Upper lobe of right lung (tissue), 1 donor: ENCODE data around the gene FUZ. TPM values are rescaled to one million over a fixed set of nuclear protein-coding genes. Genes with fewer than 3 reads are reported as not detected.
A peak's percentile ranks its signal among the peaks of the same experiment; 100 is the strongest.

Experiments used
- ATAC-seq: fragments of 200-7000 bp; cut with Tn5 transposase; one replicate; pipeline ENCODE4 v1.9.1; 2020; ENCODE audit warnings: mild to moderate bottlenecking, moderate library complexity
- DNase-seq: peaks from one replicate; pipeline ENCODE4 v3.0.0-alpha.2; 2020
- H3K27ac ChIP-seq: fragments of 200-600 bp; one replicate; pipeline ENCODE4 v1.8.0; 2022
- H3K27me3 ChIP-seq: fragments of 200-600 bp; one replicate; pipeline ENCODE4 v1.8.0; 2022; ENCODE audit warnings: mild to moderate bottlenecking
- H3K36me3 ChIP-seq: fragments of 200-600 bp; one replicate; pipeline ENCODE4 v1.8.0; 2022
- H3K4me1 ChIP-seq: fragments of 200-600 bp; one replicate; pipeline ENCODE4 v1.8.0; 2022
- H3K4me3 ChIP-seq: fragments of 200-600 bp; one replicate; pipeline ENCODE4 v1.8.0; 2022; ENCODE audit warnings: mild to moderate bottlenecking
- H3K9me3 ChIP-seq: fragments of 200-600 bp; one replicate; pipeline ENCODE4 v1.8.0; 2022
- intact Hi-C: fragments of 100-400 bp; cut with DNase I; formaldehyde crosslinking; loops from one replicate; pipeline ENCODE4 v1.11.0; 2022
- total RNA-seq: library from RNA; stranded (reverse); fragmentation: NEBNext Ultra II Directional; extraction: Animal tissue kit (Norgen Biotek cat#: 25700); gene quantifications from one replicate; pipeline ENCODE4 v1.2.1, GENCODE V29; 2021
- TF ChIP-seq, protein P1 (sequence below): fragments of 200-600 bp; IDR thresholded peaks from one replicate; pipeline ENCODE4 v1.8.0; 2022; ENCODE audit warnings: antibody characterized with exemption
- donor health status: DM: no; HTN: yes; CAD: no; lungs with severe emphysema.

Gene FUZ
- total RNA-seq, 1 donor from 2014 or later = 20.1 TPM

DNA sequence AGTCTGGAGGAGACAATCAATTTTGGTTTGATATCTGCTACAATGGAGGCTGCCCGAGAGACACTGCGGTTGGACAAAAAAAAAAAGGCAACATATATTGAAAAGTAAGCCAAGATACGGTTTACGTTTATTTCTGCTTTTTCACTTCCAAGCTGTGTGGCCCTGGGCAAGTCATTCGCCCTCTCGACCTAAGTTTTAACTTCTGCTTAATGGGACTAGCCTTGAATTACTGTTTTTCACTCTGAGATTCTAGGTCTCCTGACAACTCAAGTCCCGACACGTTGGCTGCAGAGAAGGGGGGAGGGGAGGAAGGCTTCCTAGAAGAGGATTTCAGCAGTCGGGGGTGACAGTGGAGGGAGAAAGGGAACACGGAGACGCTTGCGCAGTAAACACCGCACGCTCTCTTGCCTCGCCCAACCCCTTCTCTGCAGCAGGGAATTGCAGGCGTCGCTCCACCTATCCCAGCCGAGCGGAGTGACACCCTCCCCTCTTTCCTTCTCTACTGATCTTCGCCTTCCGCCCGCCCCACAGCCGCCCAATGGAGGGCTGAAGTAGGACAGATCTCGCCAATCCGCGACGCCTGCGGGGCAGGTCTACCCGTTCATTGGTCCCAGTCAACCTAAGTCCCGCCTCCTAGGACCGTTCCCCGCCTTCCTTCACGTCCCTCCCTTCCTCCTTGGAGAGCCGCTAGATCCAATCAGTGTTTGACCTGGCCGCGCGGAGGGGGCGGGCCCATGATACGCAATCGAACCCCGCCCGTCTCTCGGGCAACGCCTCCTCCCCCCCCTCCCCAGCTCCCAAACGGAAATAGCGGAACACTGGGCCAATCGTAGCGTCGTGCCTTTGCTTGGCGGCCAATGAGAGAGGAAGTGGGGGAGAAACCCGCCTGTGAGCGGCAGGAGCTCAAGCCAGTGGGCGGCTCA lies 46.8 kb downstream of the FUZ start:
- TF ChIP-seq, protein P1, sequence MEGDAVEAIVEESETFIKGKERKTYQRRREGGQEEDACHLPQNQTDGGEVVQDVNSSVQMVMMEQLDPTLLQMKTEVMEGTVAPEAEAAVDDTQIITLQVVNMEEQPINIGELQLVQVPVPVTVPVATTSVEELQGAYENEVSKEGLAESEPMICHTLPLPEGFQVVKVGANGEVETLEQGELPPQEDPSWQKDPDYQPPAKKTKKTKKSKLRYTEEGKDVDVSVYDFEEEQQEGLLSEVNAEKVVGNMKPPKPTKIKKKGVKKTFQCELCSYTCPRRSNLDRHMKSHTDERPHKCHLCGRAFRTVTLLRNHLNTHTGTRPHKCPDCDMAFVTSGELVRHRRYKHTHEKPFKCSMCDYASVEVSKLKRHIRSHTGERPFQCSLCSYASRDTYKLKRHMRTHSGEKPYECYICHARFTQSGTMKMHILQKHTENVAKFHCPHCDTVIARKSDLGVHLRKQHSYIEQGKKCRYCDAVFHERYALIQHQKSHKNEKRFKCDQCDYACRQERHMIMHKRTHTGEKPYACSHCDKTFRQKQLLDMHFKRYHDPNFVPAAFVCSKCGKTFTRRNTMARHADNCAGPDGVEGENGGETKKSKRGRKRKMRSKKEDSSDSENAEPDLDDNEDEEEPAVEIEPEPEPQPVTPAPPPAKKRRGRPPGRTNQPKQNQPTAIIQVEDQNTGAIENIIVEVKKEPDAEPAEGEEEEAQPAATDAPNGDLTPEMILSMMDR = no peak
- DNase-seq = peak; percentile 99
- ATAC-seq = peak; percentile 95
- peak overlapping the region; percentile 77 for H3K4me3 ChIP-seq
- H3K27ac ChIP-seq = peak overlapping the region; percentile 88
- intact Hi-C loops = no loop called here
- no peaks in the 10 kb centered on the region for H3K27me3 ChIP-seq
- H3K36me3 ChIP-seq = no peaks in the 10 kb centered on the region
- no peaks in the 10 kb centered on the region for H3K9me3 ChIP-seq
- H3K4me1 ChIP-seq = peaks cover 16% of the 10 kb centered on the region

DNA sequence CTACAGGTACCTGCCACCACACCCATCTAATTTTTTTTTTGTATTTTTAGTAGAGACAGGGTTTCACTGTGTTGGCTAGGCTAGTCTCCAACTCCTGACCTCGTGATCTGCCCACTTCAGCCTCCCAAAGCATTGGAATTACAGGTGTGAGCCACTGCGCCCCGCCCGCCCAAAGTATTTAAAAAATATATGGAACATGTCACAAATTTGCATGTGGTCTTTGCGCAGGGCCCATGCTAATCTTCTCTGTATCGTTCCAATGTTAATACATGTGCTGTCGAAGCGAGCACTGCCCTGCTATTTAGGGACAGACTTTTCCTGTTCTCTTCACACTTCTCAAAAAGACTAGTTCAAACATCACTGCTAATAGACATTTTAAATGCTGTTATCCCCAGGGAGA lies 48.8 kb downstream of the FUZ start:
- TF ChIP-seq, protein P1 = no peak
- ATAC-seq (no peak), DNase-seq (no peak)
- H3K36me3 ChIP-seq = no peaks in the 10 kb centered on the region
- H3K9me3 ChIP-seq = no peaks in the 10 kb centered on the region
- no peaks in the 10 kb centered on the region for H3K27me3 ChIP-seq
- H3K4me3 ChIP-seq = no peak overlapping the region
- peaks cover 16% of the 10 kb centered on the region for H3K4me1 ChIP-seq
- intact Hi-C loops = no loop called here
- H3K27ac ChIP-seq = no peak overlapping the region

DNA sequence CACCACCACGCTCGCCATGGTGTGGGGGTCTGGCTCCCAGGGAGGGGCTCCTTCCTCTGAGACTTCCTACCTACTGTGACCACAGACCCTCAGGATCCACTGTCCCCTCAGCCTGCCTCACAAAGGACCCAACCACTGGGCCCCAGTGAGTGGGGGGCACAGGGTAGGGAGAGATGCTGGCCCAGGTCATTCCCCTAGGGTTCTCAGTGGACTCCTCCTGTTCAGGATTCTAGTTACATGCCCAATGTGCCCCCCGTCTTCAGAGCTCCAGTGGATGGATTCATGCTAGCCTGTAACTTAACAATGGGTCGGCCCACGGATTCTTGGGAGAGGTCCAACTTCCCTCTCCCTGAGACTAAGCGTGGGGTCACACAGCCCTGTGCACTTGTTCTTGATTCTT lies 49.9 kb downstream of the FUZ start, which contains the start of gene TSKS:
TSKS (minus strand) TSS at position 77 of the 400 bp plus-strand sequence; CDS start at position 18, 59 bp downstream.
- Histone ChIP-seq H3K4me1 (peaks cover 9% of the 10 kb centered on the region), H3K27ac (no peak within 1 kb of the TSS), H3K4me3 (no peak within 1 kb of the TSS), H3K27me3 (no peaks in the 10 kb centered on the region), H3K9me3 (no peaks in the 10 kb centered on the region), H3K36me3 (no peaks in the 10 kb centered on the region)
- no peak for ATAC-seq
- intact Hi-C loops = no loop called here
- TF ChIP-seq, protein P1 = no peak
- DNase-seq = no peak

DNA sequence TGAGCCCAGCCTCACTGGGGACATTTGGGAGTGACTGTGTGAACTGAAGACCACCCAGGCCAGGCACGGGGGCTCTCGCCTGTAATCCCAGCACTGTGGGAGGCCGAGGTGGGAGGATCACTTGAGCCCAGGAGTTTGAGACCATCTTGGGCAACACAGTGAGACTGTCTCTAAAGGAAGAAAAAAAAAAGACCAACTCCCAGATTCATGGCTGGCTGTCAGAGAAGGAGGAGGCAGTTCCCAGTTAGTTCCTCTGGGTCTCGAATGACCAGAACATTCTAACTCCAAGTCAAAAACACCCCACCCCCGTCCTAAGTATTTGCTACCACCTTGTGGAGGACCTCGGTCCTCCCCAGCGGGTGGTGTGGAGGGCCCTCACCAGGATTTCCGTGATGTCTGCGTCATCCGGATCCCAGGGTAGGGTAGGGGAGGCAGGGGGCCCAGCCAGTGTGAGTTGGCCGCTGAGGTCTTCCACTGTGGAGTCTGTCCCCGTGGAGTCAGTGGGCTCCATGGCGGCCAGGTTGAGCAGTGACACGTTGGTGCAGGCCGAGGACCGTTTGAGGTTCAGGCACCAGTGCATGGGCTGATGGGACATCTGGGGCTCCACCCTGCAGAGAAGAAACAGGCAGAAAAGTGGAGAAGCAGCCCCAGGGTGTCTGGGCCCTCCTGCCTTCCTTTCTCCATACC lies 51.3 kb downstream of the FUZ start:
- Histone ChIP-seq H3K36me3 (no peaks in the 10 kb centered on the region), H3K4me1 (no peaks in the 10 kb centered on the region), H3K4me3 (no peak overlapping the region), H3K27me3 (no peaks in the 10 kb centered on the region), H3K9me3 (no peaks in the 10 kb centered on the region), H3K27ac (peak overlapping the region; percentile 63)
- intact Hi-C loops = no loop called here
- TF ChIP-seq, protein P1 = peak; percentile 20
- no peak for ATAC-seq
- no peak for DNase-seq

DNA sequence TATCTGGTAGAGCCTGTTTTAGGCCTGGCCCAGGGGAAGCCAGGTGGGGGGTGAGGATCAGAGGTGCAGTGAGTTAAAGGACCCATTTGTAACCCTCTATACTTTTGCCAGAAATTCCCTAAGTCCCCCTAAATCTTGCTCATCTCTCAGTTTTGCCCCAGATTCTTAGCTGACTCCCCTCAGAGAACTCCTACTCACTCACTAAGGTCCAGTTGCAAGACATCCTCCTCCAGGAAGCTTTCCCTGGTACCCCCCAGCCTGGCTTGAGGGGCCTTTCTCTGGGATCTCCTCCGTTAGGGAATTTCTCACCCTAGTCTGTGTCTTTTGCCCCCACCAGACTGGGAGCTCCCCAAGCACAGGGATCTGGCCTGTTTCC lies 51.9 kb downstream of the FUZ start:
- intact Hi-C loops = no loop called here
- Histone ChIP-seq H3K27me3 (no peaks in the 10 kb centered on the region), H3K27ac (peak overlapping the region; percentile 63), H3K4me3 (no peak overlapping the region), H3K36me3 (no peaks in the 10 kb centered on the region), H3K4me1 (no peaks in the 10 kb centered on the region), H3K9me3 (peaks cover 1% of the 10 kb centered on the region)
- TF ChIP-seq, protein P1 = no peak
- ATAC-seq (no peak), DNase-seq (no peak)
